Fibroblast of lung (primary cell): ENCODE data around the gene CSTB.

Experiments used
- EZH2 ChIP-seq: IDR thresholded peaks from 2 replicates; pipeline ENCODE4 v1.5.1; 2012; ENCODE audit warnings: low read length, control low read depth, mild to moderate bottlenecking; ENCODE audit errors: missing control alignments
- TF ChIP-seq, protein P1 (sequence below), 2 donors: IDR thresholded peaks in 1 of 2; conservative IDR thresholded peaks in 1 of 2; 1 replicate in 1 of 2; 2 replicates in 1 of 2; pipeline ENCODE4 v1.5.1; 2011 to 2012; ENCODE audit warnings: low read length in 2 of 2, control low read depth in 1 of 2, inconsistent platforms in 1 of 2, low read depth in 1 of 2, mild to moderate bottlenecking in 1 of 2

- TF ChIP-seq, protein P1, sequence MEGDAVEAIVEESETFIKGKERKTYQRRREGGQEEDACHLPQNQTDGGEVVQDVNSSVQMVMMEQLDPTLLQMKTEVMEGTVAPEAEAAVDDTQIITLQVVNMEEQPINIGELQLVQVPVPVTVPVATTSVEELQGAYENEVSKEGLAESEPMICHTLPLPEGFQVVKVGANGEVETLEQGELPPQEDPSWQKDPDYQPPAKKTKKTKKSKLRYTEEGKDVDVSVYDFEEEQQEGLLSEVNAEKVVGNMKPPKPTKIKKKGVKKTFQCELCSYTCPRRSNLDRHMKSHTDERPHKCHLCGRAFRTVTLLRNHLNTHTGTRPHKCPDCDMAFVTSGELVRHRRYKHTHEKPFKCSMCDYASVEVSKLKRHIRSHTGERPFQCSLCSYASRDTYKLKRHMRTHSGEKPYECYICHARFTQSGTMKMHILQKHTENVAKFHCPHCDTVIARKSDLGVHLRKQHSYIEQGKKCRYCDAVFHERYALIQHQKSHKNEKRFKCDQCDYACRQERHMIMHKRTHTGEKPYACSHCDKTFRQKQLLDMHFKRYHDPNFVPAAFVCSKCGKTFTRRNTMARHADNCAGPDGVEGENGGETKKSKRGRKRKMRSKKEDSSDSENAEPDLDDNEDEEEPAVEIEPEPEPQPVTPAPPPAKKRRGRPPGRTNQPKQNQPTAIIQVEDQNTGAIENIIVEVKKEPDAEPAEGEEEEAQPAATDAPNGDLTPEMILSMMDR (conservative IDR thresholded peaks at IDR 0.05 in 1 of 2, IDR thresholded peaks at IDR 0.05 in 1 of 2; ENCODE audit: low read depth in 1 of 2, low read length in 2 of 2) = no peak
- TF ChIP-seq EZH2 = no peak
Observed at GRCh38 chr21:43805275-43805800, 29.2 kb upstream of the CSTB start.
